ENCODE data around the gene B3GAT3. TPM values are rescaled to one million over a fixed set of nuclear protein-coding genes. Genes with fewer than 3 reads are reported as not detected.

Gene B3GAT3
- total and polyA plus RNA-seq, 9 donors = 1.3 to 56.6 (median 33.6) TPM

DNA sequence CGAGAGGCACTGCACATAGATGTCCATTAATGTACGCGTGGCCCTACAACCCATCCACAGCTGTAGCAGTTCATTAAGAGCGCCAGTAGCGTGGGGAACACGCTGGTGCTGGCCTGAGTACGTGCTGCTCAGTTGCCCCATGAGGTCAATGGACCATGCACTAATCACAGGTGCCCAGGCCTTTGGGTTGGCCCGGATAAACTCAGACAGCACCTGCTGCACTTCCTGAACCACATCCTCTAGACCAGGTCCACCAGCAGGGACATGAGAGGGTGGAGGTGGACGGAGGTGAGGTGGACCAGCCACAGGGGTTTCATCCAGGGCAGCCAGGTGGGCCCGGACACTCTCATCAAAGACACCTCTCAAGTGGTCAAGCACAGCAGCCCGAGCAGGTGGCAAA lies 27.7 kb upstream of the B3GAT3 start:
- H3K36me3 ChIP-seq = peaks cover 2% of the 10 kb centered on the region
- WGBS, 3 donors = 82 to 87% (median 87%) methylated on average over 11 of the region's 11 CpGs
- H3K9me3 ChIP-seq = no peaks in the 10 kb centered on the region
- H3K4me3 ChIP-seq = no peak overlapping the region
- no peaks in the 10 kb centered on the region for H3K27me3 ChIP-seq
- DNase-seq = no peak
- intact Hi-C loops (cut with DNase I) = no loop called here
- no peak overlapping the region for H3K27ac ChIP-seq
- TF ChIP-seq POLR2A (IDR thresholded peaks at IDR 0.05) (no peak), EP300 (IDR thresholded peaks at IDR 0.05) (no peak), CTCF (IDR thresholded peaks at IDR 0.05) (no peak)
- H3K4me1 ChIP-seq (ENCODE audit: insufficient read depth) = peaks cover 8% of the 10 kb centered on the region

GRCh38 chr11:62648967-62649364 lies 27.2 kb upstream of the B3GAT3 start:
- peaks cover 2% of the 10 kb centered on the region for H3K36me3 ChIP-seq
- H3K4me3 ChIP-seq = no peak overlapping the region
- DNase-seq = no peak
- no peaks in the 10 kb centered on the region for H3K27me3 ChIP-seq
- H3K27ac ChIP-seq = no peak overlapping the region
- H3K4me1 ChIP-seq (ENCODE audit: insufficient read depth) = peaks cover 6% of the 10 kb centered on the region
- no peaks in the 10 kb centered on the region for H3K9me3 ChIP-seq
- TF ChIP-seq CTCF (IDR thresholded peaks at IDR 0.05) (no peak), EP300 (IDR thresholded peaks at IDR 0.05) (no peak), POLR2A (IDR thresholded peaks at IDR 0.05) (no peak)
- WGBS, 3 donors = 78 to 89% (median 80%) methylated on average over 11 of the region's 11 CpGs
- intact Hi-C loops (cut with DNase I) = no loop called here

DNA sequence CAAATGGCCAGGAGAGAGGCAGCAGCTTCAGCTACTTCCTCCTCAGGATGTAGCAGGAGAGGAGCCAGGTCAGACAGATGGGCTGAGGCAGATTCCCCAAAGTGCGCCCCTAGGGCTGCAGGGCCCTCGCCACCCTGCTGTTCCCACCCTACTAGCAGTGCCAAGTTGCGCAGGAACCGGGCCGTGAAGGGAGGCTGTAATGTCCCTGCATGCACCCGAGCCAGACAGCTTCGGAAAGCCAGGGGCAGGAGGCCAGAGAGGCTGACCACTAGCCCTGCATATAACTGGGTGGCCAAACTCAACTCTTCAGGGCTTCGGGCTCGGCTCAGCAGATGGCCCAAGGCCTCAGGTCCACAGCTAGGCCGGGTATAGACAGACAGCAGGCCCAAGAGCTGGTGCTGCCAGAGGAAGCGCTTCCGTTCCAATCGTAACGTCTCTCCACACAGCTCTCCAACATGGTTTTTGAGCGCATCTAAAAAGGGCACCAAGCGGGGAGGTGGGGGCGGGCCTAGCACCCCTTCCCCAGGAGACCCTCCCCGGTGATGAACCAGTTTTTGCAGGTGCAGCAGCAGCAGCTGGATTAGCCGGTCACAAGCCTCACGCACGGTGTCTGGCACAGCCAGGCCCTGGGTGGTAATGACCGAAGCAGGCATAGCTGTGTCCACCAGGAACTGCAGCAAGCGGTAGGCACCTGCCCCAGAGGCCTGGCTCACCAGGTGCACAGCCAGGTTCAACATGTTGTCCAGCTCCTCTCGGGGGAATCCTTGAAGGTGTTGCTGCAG lies 26.6 kb upstream of the B3GAT3 start:
- Histone ChIP-seq H3K27me3 (no peaks in the 10 kb centered on the region), H3K27ac (no peak overlapping the region), H3K9me3 (no peaks in the 10 kb centered on the region), H3K36me3 (peaks cover 2% of the 10 kb centered on the region), H3K4me3 (no peak overlapping the region), H3K4me1 (ENCODE audit: insufficient read depth) (peaks cover 6% of the 10 kb centered on the region)
- no peak for DNase-seq
- WGBS, 3 donors = 83 to 89% (median 88%) methylated on average over 22 to 24 of the region's 24 CpGs
- TF ChIP-seq CTCF (IDR thresholded peaks at IDR 0.05) (no peak), EP300 (IDR thresholded peaks at IDR 0.05) (no peak), POLR2A (IDR thresholded peaks at IDR 0.05) (no peak)
- intact Hi-C loops (cut with DNase I) = no loop called here

DNA sequence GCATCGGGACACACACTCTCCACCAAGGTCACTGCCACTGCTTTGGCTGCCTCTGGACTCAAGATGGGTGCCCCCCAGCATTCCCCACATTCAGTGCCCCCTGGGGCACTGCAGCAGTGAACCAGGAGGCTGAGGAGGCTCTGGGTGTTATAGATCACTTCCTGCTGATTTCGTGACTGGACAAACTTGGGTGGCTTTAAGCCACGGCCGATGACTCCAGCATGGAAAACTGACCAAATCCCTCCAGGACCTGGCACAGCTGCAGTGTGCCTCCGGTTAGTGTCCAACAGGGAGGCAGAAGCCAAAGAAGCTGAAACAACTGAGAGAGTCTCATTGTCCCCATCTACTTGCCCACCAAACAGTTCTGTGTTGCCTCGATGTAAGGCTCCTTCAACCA lies 25.8 kb upstream of the B3GAT3 start:
- intact Hi-C loops (cut with DNase I) = loop anchor here in 1 of 4 donors (2.0 kb wide), 1 partner anchor 25 kb away; no protein-coding TSS in a partner anchor
- TF ChIP-seq POLR2A (IDR thresholded peaks at IDR 0.05) (no peak), CTCF (IDR thresholded peaks at IDR 0.05) (no peak), EP300 (IDR thresholded peaks at IDR 0.05) (no peak)

More for the DNA sequence above, 25.8 kb upstream of the B3GAT3 start:
- H3K4me3 ChIP-seq = no peak overlapping the region
- no peaks in the 10 kb centered on the region for H3K9me3 ChIP-seq
- no peak overlapping the region for H3K27ac ChIP-seq
- peaks cover 2% of the 10 kb centered on the region for H3K36me3 ChIP-seq
- peaks cover 6% of the 10 kb centered on the region for H3K4me1 ChIP-seq (ENCODE audit: insufficient read depth)
- no peak for DNase-seq
- WGBS, 3 donors = 58 to 77% (median 66%) methylated on average over 6 of the region's 6 CpGs
- no peaks in the 10 kb centered on the region for H3K27me3 ChIP-seq
